Activated CD4-positive, alpha-beta T cell treated with anti-CD3 and anti-CD28 coated beads, Interleukin-2, amount 10 ng/mL, durations not matched to agents 24 days and 14 days (primary cell): ENCODE data around the gene OR4L1. TPM values are rescaled to one million over a fixed set of nuclear protein-coding genes. Genes with fewer than 3 reads are reported as not detected.

Source experiments
- total RNA-seq: library from RNA; stranded (reverse); gene quantifications from 2 replicates; pipeline ENCODE4 v1.2.3, GENCODE V29; 2022

OR4L1 gene
- total RNA-seq, 1 donor from 2014 or later = not detected

Other genes with a start within 250 kb of the OR4L1 start
- gene OR4K2, start 184.9 kb upstream of the OR4L1 start, total RNA-seq = not detected in 2 replicates
- gene OR4K5, start 139.4 kb upstream of the OR4L1 start, total RNA-seq = not detected in 2 replicates
- gene OR4K1, start 129.1 kb upstream of the OR4L1 start, total RNA-seq = not detected in 2 replicates
- gene OR4K15, start 84.5 kb upstream of the OR4L1 start, total RNA-seq = not detected in 2 replicates
- not detected in 2 replicates for gene OR4Q2, start 57.9 kb upstream of the OR4L1 start, total RNA-seq
- gene OR4K14, start 40.7 kb upstream of the OR4L1 start, total RNA-seq = not detected in 2 replicates
- gene OR4K13, start 24.0 kb upstream of the OR4L1 start, total RNA-seq = not detected in 2 replicates
- not detected in 2 replicates for gene OR4K17, start 50.7 kb downstream of the OR4L1 start, total RNA-seq
- not detected in 2 replicates for gene OR4N5, start 78.8 kb downstream of the OR4L1 start, total RNA-seq
- gene OR11G2, start 130.9 kb downstream of the OR4L1 start, total RNA-seq = not detected in 2 replicates
- gene OR11H6, start 163.7 kb downstream of the OR4L1 start, total RNA-seq = not detected in 2 replicates
- gene OR11H7, start 168.9 kb downstream of the OR4L1 start, total RNA-seq = not detected in 2 replicates
- gene OR11H4, start 179.2 kb downstream of the OR4L1 start, total RNA-seq = not detected in 2 replicates
- gene TTC5, start 245.9 kb downstream of the OR4L1 start, total RNA-seq = 36.2 and 39.7 TPM in 2 replicates